WTC11 (cell line): Measurements from ENCODE around the gene TNFSF11.

ENCODE experiments used
- FOXK1 ChIP-seq: sonication (generic); formaldehyde crosslinking; IDR thresholded peaks from 2 replicates; pipeline ENCODE4 v1.8.0; 2022; ENCODE audit warnings: mild to moderate bottlenecking, moderate library complexity, missing genetic modification reagents
- GRHL2 ChIP-seq: fragments of 250-450 bp; sonication (Bioruptor Pico); IDR thresholded peaks from 2 replicates; pipeline ENCODE4 v1.8.0; 2022; ENCODE audit warnings: mild to moderate bottlenecking, moderate library complexity; ENCODE audit not compliant: insufficient replicate concordance, severe bottlenecking
- NFE2L1 ChIP-seq: sonication (generic); formaldehyde crosslinking; IDR thresholded peaks from 2 replicates; pipeline ENCODE4 v1.8.1; 2023; ENCODE audit warnings: missing genetic modification reagents
- NFYB ChIP-seq: sonication (generic); formaldehyde crosslinking; conservative IDR thresholded peaks from 2 replicates; pipeline ENCODE4 v1.8.0; 2022; ENCODE audit warnings: low read depth, missing genetic modification reagents
- SOX15 ChIP-seq: fragments of 250-450 bp; sonication (Bioruptor Pico); IDR thresholded peaks from 2 replicates; pipeline ENCODE4 v1.9.0; 2021; ENCODE audit warnings: mild to moderate bottlenecking
- TEAD1 ChIP-seq: sonication (generic); formaldehyde crosslinking; IDR thresholded peaks from 2 replicates; pipeline ENCODE4 v1.8.0; 2022; ENCODE audit warnings: mild to moderate bottlenecking, missing genetic modification reagents
- TF ChIP-seq, protein P1 (sequence below): fragments of 200-600 bp; IDR thresholded peaks from 2 replicates; pipeline ENCODE4 v1.8.0; 2022; ENCODE audit warnings: antibody characterized with exemption
- TF ChIP-seq, protein P2 (sequence below): fragments of 250-450 bp; sonication (Bioruptor Pico); IDR thresholded peaks from 2 replicates; pipeline ENCODE4 v1.8.0; 2021; ENCODE audit warnings: mild to moderate bottlenecking
- TF ChIP-seq, protein P3 (sequence below): sonication (generic); formaldehyde crosslinking; IDR thresholded peaks from 2 replicates; pipeline ENCODE4 v1.8.1; 2023; ENCODE audit warnings: mild to moderate bottlenecking, missing genetic modification reagents
- TF ChIP-seq, protein P4 (sequence below): sonication (generic); formaldehyde crosslinking; IDR thresholded peaks from 2 replicates; pipeline ENCODE4 v1.8.1; 2023; ENCODE audit warnings: mild to moderate bottlenecking, missing genetic modification reagents, moderate library complexity
- TF ChIP-seq, protein P5 (sequence below): sonication (generic); formaldehyde crosslinking; IDR thresholded peaks from 2 replicates; pipeline ENCODE4 v1.8.1; 2023; ENCODE audit warnings: mild to moderate bottlenecking, missing genetic modification reagents, borderline replicate concordance

DNA sequence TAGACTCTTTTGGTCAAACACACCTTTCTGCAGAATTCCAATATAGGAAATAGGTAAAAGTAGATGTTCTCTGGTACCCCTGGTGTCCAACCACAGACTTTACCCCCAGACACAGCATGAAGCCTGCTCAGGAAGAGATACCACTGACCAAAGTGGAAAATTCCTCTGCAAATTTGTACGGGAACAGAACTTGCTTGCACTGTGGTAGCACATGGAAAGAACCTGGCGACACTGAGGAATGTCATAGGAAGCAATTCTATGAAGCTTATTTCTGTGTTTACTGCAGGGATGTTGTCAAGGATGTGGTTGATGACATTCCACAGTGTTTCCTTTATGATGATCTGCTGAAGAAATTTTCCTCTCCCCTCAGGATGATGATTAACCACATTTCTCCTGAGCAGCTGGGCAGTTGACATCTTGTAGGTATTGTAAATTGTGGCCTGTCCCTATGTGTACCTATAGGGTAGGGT lies 48.9 kb upstream of the TNFSF11 start:
- TF ChIP-seq, protein P1, sequence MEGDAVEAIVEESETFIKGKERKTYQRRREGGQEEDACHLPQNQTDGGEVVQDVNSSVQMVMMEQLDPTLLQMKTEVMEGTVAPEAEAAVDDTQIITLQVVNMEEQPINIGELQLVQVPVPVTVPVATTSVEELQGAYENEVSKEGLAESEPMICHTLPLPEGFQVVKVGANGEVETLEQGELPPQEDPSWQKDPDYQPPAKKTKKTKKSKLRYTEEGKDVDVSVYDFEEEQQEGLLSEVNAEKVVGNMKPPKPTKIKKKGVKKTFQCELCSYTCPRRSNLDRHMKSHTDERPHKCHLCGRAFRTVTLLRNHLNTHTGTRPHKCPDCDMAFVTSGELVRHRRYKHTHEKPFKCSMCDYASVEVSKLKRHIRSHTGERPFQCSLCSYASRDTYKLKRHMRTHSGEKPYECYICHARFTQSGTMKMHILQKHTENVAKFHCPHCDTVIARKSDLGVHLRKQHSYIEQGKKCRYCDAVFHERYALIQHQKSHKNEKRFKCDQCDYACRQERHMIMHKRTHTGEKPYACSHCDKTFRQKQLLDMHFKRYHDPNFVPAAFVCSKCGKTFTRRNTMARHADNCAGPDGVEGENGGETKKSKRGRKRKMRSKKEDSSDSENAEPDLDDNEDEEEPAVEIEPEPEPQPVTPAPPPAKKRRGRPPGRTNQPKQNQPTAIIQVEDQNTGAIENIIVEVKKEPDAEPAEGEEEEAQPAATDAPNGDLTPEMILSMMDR, result no peak
- TF ChIP-seq, protein P2, sequence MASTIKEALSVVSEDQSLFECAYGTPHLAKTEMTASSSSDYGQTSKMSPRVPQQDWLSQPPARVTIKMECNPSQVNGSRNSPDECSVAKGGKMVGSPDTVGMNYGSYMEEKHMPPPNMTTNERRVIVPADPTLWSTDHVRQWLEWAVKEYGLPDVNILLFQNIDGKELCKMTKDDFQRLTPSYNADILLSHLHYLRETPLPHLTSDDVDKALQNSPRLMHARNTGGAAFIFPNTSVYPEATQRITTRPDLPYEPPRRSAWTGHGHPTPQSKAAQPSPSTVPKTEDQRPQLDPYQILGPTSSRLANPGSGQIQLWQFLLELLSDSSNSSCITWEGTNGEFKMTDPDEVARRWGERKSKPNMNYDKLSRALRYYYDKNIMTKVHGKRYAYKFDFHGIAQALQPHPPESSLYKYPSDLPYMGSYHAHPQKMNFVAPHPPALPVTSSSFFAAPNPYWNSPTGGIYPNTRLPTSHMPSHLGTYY (CRISPR knock-in tag), result no peak
- TF ChIP-seq, protein P3, sequence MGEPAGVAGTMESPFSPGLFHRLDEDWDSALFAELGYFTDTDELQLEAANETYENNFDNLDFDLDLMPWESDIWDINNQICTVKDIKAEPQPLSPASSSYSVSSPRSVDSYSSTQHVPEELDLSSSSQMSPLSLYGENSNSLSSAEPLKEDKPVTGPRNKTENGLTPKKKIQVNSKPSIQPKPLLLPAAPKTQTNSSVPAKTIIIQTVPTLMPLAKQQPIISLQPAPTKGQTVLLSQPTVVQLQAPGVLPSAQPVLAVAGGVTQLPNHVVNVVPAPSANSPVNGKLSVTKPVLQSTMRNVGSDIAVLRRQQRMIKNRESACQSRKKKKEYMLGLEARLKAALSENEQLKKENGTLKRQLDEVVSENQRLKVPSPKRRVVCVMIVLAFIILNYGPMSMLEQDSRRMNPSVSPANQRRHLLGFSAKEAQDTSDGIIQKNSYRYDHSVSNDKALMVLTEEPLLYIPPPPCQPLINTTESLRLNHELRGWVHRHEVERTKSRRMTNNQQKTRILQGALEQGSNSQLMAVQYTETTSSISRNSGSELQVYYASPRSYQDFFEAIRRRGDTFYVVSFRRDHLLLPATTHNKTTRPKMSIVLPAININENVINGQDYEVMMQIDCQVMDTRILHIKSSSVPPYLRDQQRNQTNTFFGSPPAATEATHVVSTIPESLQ (CRISPR knock-in tag), result no peak
- TF ChIP-seq TEAD1 (CRISPR knock-in tag) (no peak), FOXK1 (CRISPR knock-in tag) (no peak), SOX15 (CRISPR knock-in tag) (no peak), NFYB (CRISPR knock-in tag) (no peak), GRHL2 (CRISPR knock-in tag) (no peak), NFE2L1 (CRISPR knock-in tag) (no peak)
- TF ChIP-seq, protein P4, sequence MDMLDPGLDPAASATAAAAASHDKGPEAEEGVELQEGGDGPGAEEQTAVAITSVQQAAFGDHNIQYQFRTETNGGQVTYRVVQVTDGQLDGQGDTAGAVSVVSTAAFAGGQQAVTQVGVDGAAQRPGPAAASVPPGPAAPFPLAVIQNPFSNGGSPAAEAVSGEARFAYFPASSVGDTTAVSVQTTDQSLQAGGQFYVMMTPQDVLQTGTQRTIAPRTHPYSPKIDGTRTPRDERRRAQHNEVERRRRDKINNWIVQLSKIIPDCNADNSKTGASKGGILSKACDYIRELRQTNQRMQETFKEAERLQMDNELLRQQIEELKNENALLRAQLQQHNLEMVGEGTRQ (CRISPR knock-in tag), result no peak
- TF ChIP-seq, protein P5, sequence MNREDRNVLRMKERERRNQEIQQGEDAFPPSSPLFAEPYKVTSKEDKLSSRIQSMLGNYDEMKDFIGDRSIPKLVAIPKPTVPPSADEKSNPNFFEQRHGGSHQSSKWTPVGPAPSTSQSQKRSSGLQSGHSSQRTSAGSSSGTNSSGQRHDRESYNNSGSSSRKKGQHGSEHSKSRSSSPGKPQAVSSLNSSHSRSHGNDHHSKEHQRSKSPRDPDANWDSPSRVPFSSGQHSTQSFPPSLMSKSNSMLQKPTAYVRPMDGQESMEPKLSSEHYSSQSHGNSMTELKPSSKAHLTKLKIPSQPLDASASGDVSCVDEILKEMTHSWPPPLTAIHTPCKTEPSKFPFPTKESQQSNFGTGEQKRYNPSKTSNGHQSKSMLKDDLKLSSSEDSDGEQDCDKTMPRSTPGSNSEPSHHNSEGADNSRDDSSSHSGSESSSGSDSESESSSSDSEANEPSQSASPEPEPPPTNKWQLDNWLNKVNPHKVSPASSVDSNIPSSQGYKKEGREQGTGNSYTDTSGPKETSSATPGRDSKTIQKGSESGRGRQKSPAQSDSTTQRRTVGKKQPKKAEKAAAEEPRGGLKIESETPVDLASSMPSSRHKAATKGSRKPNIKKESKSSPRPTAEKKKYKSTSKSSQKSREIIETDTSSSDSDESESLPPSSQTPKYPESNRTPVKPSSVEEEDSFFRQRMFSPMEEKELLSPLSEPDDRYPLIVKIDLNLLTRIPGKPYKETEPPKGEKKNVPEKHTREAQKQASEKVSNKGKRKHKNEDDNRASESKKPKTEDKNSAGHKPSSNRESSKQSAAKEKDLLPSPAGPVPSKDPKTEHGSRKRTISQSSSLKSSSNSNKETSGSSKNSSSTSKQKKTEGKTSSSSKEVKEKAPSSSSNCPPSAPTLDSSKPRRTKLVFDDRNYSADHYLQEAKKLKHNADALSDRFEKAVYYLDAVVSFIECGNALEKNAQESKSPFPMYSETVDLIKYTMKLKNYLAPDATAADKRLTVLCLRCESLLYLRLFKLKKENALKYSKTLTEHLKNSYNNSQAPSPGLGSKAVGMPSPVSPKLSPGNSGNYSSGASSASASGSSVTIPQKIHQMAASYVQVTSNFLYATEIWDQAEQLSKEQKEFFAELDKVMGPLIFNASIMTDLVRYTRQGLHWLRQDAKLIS (CRISPR knock-in tag), result no peak
